ENCODE measurements around the gene JAZF1. TPM values are rescaled to one million over a fixed set of nuclear protein-coding genes. Genes with fewer than 3 reads are reported as not detected.

The JAZF1 gene
- total RNA-seq, 1 experiment from 2014 or later, result 9.1 TPM

- H3K27me3 Mint-ChIP-seq (ENCODE audit: low read depth), result no peaks in the 10 kb centered on the region
Observed at GRCh38 chr7:27962273-27962672, 218.3 kb downstream of the JAZF1 start.

More at GRCh38 chr7:27962273-27962672, 218.3 kb downstream of the JAZF1 start:
- DNase-seq, result no peak
- H2BK20ac ChIP-seq (ENCODE audit: low read depth, low read length, poor library complexity, severe bottlenecking), result no peak overlapping the region
- H2BK12ac ChIP-seq (ENCODE audit: insufficient read length, low read depth, low read length), result no peak overlapping the region
- no peaks in the 10 kb centered on the region for H3K36me3 Mint-ChIP-seq (ENCODE audit: insufficient read depth in 1 of 3, low read depth in 3 of 3)
- H3K14ac ChIP-seq (ENCODE audit: insufficient read depth, low read length), result no peak overlapping the region
- H2BK15ac ChIP-seq (ENCODE audit: low read depth, low read length), result no peak overlapping the region
- no peaks in the 10 kb centered on the region for H3K79me2 ChIP-seq (ENCODE audit: insufficient read depth, low read length)
- H4K20me1 ChIP-seq (ENCODE audit: control insufficient read depth, insufficient read depth, insufficient read length), result no peaks in the 10 kb centered on the region
- TF ChIP-seq CTCF (conservative IDR thresholded peaks at IDR 0.05), result no peak
- H3K56ac ChIP-seq (ENCODE audit: insufficient read length, low read depth, low read length), result no peak overlapping the region
- H3K18ac ChIP-seq (ENCODE audit: insufficient read length, low read depth, low read length), result no peak overlapping the region
- H3T11ph ChIP-seq (ENCODE audit: low read length), result no peak overlapping the region
- no peaks in the 10 kb centered on the region for H3K79me1 ChIP-seq (ENCODE audit: insufficient read depth, low read depth, low read length, poor library complexity, severe bottlenecking)
- H3K9me3 Mint-ChIP-seq, result no peaks in the 10 kb centered on the region
- H3K27me3 ChIP-seq (ENCODE audit: insufficient read depth, low read length), result no peaks in the 10 kb centered on the region
- H4K8ac ChIP-seq (replicated peaks; ENCODE audit: insufficient read length, low read depth, low read length), result no peak overlapping the region
- no peaks in the 10 kb centered on the region for H3K4me1 Mint-ChIP-seq
- no peak overlapping the region for H3K4ac ChIP-seq (ENCODE audit: low read depth, low read length)
- no peak overlapping the region for H3K27ac Mint-ChIP-seq
- H3K27ac ChIP-seq (ENCODE audit: insufficient read length, low read depth, low read length), result no peak overlapping the region
- H3K23ac ChIP-seq (ENCODE audit: insufficient read length, low read depth, low read length), result no peak overlapping the region
- H2AK5ac ChIP-seq (ENCODE audit: insufficient read length, low read length), result no peak overlapping the region
- no peaks in the 10 kb centered on the region for H3K23me2 ChIP-seq (ENCODE audit: insufficient read length, low read depth, low read length, poor library complexity, severe bottlenecking)
- H2AFZ ChIP-seq (ENCODE audit: low read length), result no peak overlapping the region
- no peaks in the 10 kb centered on the region for H3K4me1 ChIP-seq (ENCODE audit: insufficient read depth, low read length)
- no peak overlapping the region for H3K4me3 Mint-ChIP-seq
- no peak overlapping the region for H4K5ac ChIP-seq (ENCODE audit: insufficient read length, low read depth, low read length)
- H3K9me3 ChIP-seq (ENCODE audit: control insufficient read depth, low read depth, low read length), result no peaks in the 10 kb centered on the region
- no peak overlapping the region for H4K91ac ChIP-seq (ENCODE audit: insufficient read length, low read depth, low read length)
- no peak overlapping the region for H2BK5ac ChIP-seq (ENCODE audit: insufficient read length, low read length)
- no peak overlapping the region for H3K4me2 ChIP-seq (ENCODE audit: insufficient read depth, insufficient read length, low read length)
- H3K9ac ChIP-seq (ENCODE audit: extremely low read depth, insufficient read length, low read length), result no peak overlapping the region
- H2BK120ac ChIP-seq (ENCODE audit: low read depth, low read length, poor library complexity, severe bottlenecking), result no peak overlapping the region
